Activated CD4-positive, alpha-beta T cell treated with anti-CD3 and anti-CD28 coated beads for 36 hours (primary cell): Measurements from ENCODE around the gene CLEC4D. TPM values are rescaled to one million over a fixed set of nuclear protein-coding genes. Genes with fewer than 3 reads are reported as not detected.
"Not testable (repeated sequence)": the region's sequence is repeated elsewhere in the genome, so short reads cannot be mapped to it uniquely, and the experiment has no call there.

Experiments
- ATAC-seq: fragments of 200-7000 bp; cut with Tn5 transposase; one replicate; pipeline ENCODE4 v1.10.0; 2021; ENCODE audit warnings: mild to moderate bottlenecking, moderate library complexity
- CTCF ChIA-PET: fragments of 350-600 bp; sonication (Branson Sonifier 250); formaldehyde crosslinking; loops from one replicate; lab custom pipeline; 2021; ENCODE audit warnings: antibody characterized with exemption; lab: Charles Lee
- POLR2A ChIA-PET: fragments of 350-600 bp; sonication (Branson Sonifier 250); formaldehyde crosslinking; loops from one replicate; lab custom pipeline; 2021; ENCODE audit warnings: antibody characterized with exemption, inconsistent platforms; lab: Charles Lee
- DNase-seq: peaks from one replicate; pipeline ENCODE4 v3.0.0-alpha.2; 2020
- H3K27ac Mint-ChIP-seq: one replicate; pipeline ENCODE4 v1.8.0; 2021; ENCODE audit warnings: mixed read lengths
- H3K27me3 Mint-ChIP-seq: one replicate; pipeline ENCODE4 v1.8.0; 2021; ENCODE audit warnings: mixed read lengths
- H3K36me3 Mint-ChIP-seq: one replicate; pipeline ENCODE4 v1.8.0; 2021; ENCODE audit warnings: low read depth, mixed read lengths
- H3K4me1 Mint-ChIP-seq: one replicate; pipeline ENCODE4 v1.8.0; 2021; ENCODE audit warnings: mixed read lengths
- H3K4me3 Mint-ChIP-seq: one replicate; pipeline ENCODE4 v1.8.0; 2021; ENCODE audit warnings: mild to moderate bottlenecking, moderate library complexity, mixed read lengths
- H3K9me3 Mint-ChIP-seq: one replicate; pipeline ENCODE4 v1.8.0; 2021; ENCODE audit warnings: low read depth, mixed read lengths
- intact Hi-C, 2 experiments: fragments of 100-400 bp; cut with DNase I in 1 of 2; cut with micrococcal nuclease in 1 of 2; formaldehyde crosslinking; loops; one replicate each; pipeline versions ENCODE4 v1.14.2 to v1.15.1; 2022 to 2024; cut with DNase I, micrococcal nuclease
- total RNA-seq, 2 experiments: library from RNA; stranded (reverse); gene quantifications; one replicate each; pipeline ENCODE4 v1.2.3, GENCODE V29; 2021

CLEC4D gene
- total RNA-seq, 2 experiments from 2014 or later, result not detected

DNA sequence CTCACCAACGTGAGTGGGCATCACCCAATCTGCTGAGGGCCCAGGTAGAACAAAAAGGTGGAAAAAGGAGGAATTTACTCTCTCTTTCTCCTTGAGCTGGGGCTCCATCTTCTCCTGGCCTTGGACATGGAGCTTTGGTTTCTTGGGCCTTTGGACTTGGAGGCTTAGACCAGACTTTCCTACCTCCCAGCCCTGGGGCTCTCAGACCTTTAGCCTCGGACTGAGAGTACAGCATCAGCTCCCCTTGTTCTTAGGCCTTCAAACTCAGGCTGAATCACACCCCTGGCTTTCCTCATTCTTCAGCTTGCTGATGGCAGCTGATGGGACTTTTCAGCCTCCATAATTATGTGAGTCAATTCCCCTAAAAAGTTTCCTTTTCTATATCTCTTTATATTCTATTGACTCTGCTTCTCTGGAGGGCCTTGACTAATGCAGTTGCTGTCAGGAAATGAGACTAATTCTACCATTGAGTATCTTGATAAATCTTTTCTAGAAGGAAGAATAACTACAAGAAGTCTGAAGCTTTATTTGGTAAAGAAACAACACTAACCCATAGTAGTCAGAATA, 43.3 kb downstream of the CLEC4D start:
- peak; percentile 73 for ATAC-seq
- peaks cover 3% of the 10 kb centered on the region for H3K4me1 Mint-ChIP-seq
- intact Hi-C loops, result no loop called here

DNA sequence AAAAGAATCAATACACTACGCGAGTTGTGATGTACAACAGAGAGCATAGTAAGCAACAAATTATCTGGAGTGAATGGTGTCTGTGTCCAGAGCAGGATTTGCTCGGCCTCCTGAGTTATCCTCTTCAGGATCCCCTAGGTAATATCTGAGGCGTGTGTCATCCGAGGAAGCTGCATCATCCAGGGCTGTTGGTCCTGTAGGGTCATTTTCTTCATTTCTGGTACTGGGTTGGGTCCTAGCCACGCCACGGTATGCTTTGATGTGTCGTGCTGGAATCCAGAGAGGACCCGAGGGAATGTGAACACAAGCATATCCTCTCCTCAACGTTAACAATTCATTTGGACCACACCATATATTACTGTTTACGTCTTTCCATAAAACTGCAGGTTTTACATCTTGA, 46.4 kb downstream of the CLEC4D start:
- CTCF ChIA-PET, result interaction anchor here (2.3 kb wide), 1 partner anchor 15 kb away, joined by 10 read pairs; no protein-coding TSS in a partner anchor
- DNase-seq, result no peak

More for the DNA sequence above, 43.3 kb downstream of the CLEC4D start:
- POLR2A ChIA-PET, result no interaction called here
- Mint-ChIP-seq H3K27me3 (peaks cover 3% of the 10 kb centered on the region), H3K4me3 (no peak overlapping the region), H3K36me3 (no peaks in the 10 kb centered on the region), H3K27ac (no peak overlapping the region), H3K9me3 (no peaks in the 10 kb centered on the region)
- DNase-seq, result peak; percentile 16
- CTCF ChIA-PET, result interaction anchor here (0.7 to 4.0 kb wide), 4 partner anchors 12 to 120 kb away, joined by 3 to 24 read pairs (median 4); no protein-coding TSS in a partner anchor

DNA sequence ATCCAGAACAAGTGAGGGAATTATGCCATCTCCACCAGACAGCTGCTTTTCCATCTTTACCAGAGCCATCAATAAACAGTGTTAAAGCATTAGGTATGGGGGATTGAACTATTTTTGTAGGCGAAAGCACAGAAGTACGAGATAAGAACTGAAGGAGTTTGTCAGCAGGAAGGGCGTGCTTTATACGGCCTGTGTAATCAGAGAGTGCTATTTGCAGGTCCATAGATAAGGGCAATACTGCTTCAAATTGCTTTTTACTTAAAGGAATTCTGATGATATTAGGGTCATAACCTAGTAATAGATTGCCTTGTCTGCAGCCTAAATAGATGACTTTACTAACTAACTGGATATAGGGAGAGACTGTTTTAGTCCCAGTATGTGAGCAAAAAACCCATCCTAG, 47.7 kb downstream of the CLEC4D start:
- intact Hi-C loops, result no loop called here
- Mint-ChIP-seq H3K9me3 (peaks cover 6% of the 10 kb centered on the region), H3K27me3 (peaks cover 5% of the 10 kb centered on the region), H3K4me1 (peaks cover 3% of the 10 kb centered on the region), H3K36me3 (peaks cover 1% of the 10 kb centered on the region), H3K4me3 (no peak overlapping the region), H3K27ac (no peak overlapping the region)
- ATAC-seq (no peak), DNase-seq (no peak)
- CTCF ChIA-PET, result interaction anchor here (2.3 kb wide), 1 partner anchor 16 kb away, joined by 10 read pairs; no protein-coding TSS in a partner anchor
- POLR2A ChIA-PET, result no interaction called here

More for the DNA sequence above, 46.4 kb downstream of the CLEC4D start:
- ATAC-seq, result no peak
- Mint-ChIP-seq H3K36me3 (peaks cover 1% of the 10 kb centered on the region), H3K27ac (no peak overlapping the region), H3K4me1 (peaks cover 3% of the 10 kb centered on the region), H3K4me3 (no peak overlapping the region), H3K9me3 (peaks cover 6% of the 10 kb centered on the region), H3K27me3 (peaks cover 5% of the 10 kb centered on the region)
- intact Hi-C loops, result no loop called here
- POLR2A ChIA-PET, result no interaction called here

DNA sequence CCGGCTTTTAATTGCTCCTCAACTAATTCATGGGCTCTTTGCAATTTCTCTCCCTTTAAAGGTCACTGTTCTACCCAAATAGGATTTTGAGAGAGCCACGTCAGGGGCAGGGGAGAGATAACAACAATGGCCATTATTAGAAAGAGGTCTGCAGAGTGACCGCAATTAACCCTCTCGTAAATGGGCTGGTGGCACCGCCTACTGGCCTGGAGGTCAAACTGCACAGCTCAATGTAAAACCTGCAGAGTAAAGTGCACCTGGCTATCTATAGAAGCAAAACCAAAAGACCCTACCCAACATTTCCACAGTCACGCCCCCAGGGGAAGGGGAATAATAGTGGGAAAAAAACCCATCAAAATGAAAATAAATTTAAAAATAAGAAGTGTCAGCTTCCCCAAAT, 49.0 kb downstream of the CLEC4D start:
- H3K27ac Mint-ChIP-seq, result no peak overlapping the region
- POLR2A ChIA-PET, result no interaction called here
- H3K4me3 Mint-ChIP-seq, result no peak overlapping the region
- CTCF ChIA-PET, result interaction anchor here (1.0 to 3.2 kb wide), 4 partner anchors 15 to 27 kb away, joined by 3 to 10 read pairs (median 6); no protein-coding TSS in a partner anchor
- intact Hi-C loops, result no loop called here
- H3K27me3 Mint-ChIP-seq, result peaks cover 5% of the 10 kb centered on the region
- peak; percentile 14 for DNase-seq
- peaks cover 7% of the 10 kb centered on the region for H3K9me3 Mint-ChIP-seq
- no peak for ATAC-seq
- peaks cover 1% of the 10 kb centered on the region for H3K36me3 Mint-ChIP-seq
- no peaks in the 10 kb centered on the region for H3K4me1 Mint-ChIP-seq

DNA sequence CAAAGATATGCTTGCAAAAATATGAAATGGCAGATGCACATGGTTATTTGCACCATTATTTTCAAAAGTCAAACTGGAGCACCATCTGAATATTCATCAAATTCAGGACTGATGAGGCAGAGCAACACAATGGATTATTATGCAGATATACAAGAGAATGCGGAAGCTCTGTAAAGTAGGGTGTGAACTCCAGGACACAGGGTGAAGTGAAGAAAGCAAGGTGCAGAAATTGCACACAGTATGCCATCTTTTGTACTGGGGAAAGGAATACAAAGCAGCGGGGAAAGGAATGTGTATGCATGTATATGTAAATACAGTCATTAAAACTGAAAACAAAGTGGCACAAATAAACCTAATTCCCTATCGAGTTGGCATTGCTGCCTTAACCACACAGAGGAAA, 50.1 kb downstream of the CLEC4D start:
- ATAC-seq, result no peak
- Mint-ChIP-seq H3K4me3 (no peak overlapping the region), H3K27me3 (peaks cover 5% of the 10 kb centered on the region), H3K4me1 (no peaks in the 10 kb centered on the region), H3K9me3 (peaks cover 8% of the 10 kb centered on the region), H3K27ac (no peak overlapping the region), H3K36me3 (peaks cover 1% of the 10 kb centered on the region)
- CTCF ChIA-PET, result interaction anchor here (1.3 to 3.2 kb wide), 3 partner anchors 14 to 26 kb away, joined by 4 to 10 read pairs (median 7); no protein-coding TSS in a partner anchor
- POLR2A ChIA-PET, result no interaction called here
- intact Hi-C loops, result no loop called here
- no peak for DNase-seq

DNA sequence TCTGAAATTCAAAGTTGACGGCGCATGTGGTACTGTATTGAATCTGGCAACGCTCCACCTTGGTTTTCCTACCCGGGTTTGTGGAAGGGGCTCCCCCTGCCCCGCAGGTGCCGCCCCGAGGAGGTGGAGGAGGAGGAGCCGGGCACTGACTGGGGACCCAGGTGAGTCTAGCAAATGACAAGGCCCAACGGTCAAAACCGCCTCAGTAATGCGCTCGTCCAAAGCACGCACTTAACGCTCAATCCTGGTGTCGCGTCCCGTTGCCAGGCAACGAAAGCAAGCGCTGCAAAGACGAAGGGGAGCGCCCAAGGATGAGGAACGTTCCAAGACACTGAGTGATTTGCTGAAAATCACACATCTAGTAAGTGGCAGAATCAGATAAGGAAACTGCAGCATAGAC, 51.4 kb downstream of the CLEC4D start:
- ChIA-PET POLR2A (no interaction called here), CTCF (interaction anchor here (0.7 to 3.2 kb wide), 2 partner anchors 20 to 44 kb away, joined by 3 to 10 read pairs; no protein-coding TSS in a partner anchor)
- no peaks in the 10 kb centered on the region for H3K4me1 Mint-ChIP-seq
- H3K36me3 Mint-ChIP-seq, result peaks cover 1% of the 10 kb centered on the region
- ATAC-seq, result no peak
- no peak overlapping the region for H3K4me3 Mint-ChIP-seq
- peaks cover 8% of the 10 kb centered on the region for H3K9me3 Mint-ChIP-seq
- H3K27ac Mint-ChIP-seq, result no peak overlapping the region
- H3K27me3 Mint-ChIP-seq, result peaks cover 5% of the 10 kb centered on the region
- DNase-seq, result no peak
- intact Hi-C loops, result no loop called here

DNA sequence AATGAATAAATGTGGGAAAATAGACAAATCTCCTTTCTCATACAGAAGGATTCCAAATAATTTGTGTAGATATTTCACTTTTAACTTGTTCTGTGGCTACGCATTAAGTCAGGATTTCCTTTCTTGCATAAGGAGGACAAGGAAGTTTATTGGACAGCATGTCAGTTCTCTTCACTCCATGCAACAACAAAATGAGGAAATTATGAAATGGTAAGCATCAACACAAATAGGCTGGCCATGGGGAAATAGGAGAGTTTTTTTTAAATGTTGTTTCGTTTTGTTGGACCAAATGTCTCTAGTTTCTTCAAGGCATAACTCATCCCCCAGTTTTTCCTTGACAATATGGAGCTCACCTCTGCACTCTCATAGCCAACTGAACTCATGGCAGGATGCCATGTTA, 52.7 kb downstream of the CLEC4D start:
- intact Hi-C loops, H3K27me3 Mint-ChIP-seq, POLR2A ChIA-PET, H3K36me3 Mint-ChIP-seq, H3K4me1 Mint-ChIP-seq, H3K9me3 Mint-ChIP-seq, H3K4me3 Mint-ChIP-seq, ATAC-seq, DNase-seq, H3K27ac Mint-ChIP-seq: not testable (repeated sequence)
- CTCF ChIA-PET, result interaction anchor here (0.8 to 0.9 kb wide), 2 partner anchors 22 to 28 kb away, joined by 3 to 4 read pairs; no protein-coding TSS in a partner anchor

DNA sequence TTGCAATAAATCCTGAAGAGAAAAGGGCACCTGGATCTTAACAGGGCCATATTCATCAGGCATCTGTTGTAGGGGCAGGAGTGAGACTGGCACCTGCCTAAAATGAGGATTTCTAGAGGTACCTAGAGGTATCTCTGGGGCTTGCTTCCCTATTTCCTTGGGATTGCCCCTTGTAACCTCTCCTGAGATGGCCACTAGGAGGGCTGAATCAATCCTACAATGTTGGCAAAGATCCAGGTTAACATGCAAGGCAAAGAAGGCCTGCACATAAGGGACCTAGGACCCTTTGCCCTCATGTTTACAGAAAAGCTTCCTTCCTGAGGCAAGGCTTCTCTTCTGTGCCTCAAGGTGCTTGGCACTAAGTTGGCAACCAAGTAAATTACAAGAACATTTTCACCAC, 53.2 kb downstream of the CLEC4D start:
- POLR2A ChIA-PET, result no interaction called here
- Mint-ChIP-seq H3K4me1 (no peaks in the 10 kb centered on the region), H3K4me3 (no peak overlapping the region), H3K36me3 (peaks cover 1% of the 10 kb centered on the region), H3K9me3 (peaks cover 8% of the 10 kb centered on the region), H3K27me3 (peaks cover 5% of the 10 kb centered on the region), H3K27ac (no peak overlapping the region)
- intact Hi-C loops, result no loop called here
- DNase-seq (no peak), ATAC-seq (no peak)
- CTCF ChIA-PET, result interaction anchor here (0.8 kb wide), 1 partner anchor 27 kb away, joined by 3 read pairs; no protein-coding TSS in a partner anchor

Other genes starting within 250 kb of the CLEC4D start
- gene CLEC6A, start 57.5 kb upstream of the CLEC4D start, total RNA-seq, result not detected
- gene CLEC4E, start 27.4 kb downstream of the CLEC4D start, total RNA-seq, result not detected
- gene AICDA, start 99.4 kb downstream of the CLEC4D start, total RNA-seq, result not detected
- not detected for gene MFAP5, start 149.3 kb downstream of the CLEC4D start, total RNA-seq
- gene RIMKLB, start 184.5 kb downstream of the CLEC4D start, total RNA-seq, result 1 to 10 TPM; 5.2 to 5.3 TPM